NCI-H82 treated with DMSO at 0.1 percent for 48 hours (cell line): ENCODE measurements around the gene CAMSAP3.
A peak's percentile ranks its signal among the peaks of the same experiment; 100 is the strongest.

Experiments
- DNase-seq: peaks from one replicate; lab custom pipeline; 2025; ENCODE audit not compliant: unreplicated experiment; lab: John Stamatoyannopoulos, UW

The CAMSAP3 gene

GRCh38 chr19:7646426-7646700 lies 50.7 kb downstream of the CAMSAP3 start:
- no peak for DNase-seq

DNA sequence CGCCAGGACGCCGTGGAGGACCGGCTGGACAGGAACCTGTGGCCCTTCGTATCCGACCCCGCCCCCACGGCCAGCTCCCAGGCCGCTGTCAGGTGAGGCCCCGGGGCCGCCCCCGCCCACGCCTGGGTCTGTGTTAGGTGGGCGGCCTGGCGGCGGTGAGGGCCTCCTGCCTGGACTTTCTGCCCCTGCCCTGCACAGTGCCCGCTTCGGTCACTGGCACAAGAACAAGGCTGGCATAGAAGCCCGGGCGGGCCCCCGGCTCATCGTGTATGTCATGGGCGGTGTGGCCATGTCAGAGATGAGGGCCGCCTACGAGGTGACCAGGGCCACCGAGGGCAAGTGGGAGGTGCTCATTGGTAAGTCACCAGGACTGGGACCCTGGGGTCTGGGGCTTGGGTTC lies 51.5 kb downstream of the CAMSAP3 start:
- no peak for DNase-seq

DNA sequence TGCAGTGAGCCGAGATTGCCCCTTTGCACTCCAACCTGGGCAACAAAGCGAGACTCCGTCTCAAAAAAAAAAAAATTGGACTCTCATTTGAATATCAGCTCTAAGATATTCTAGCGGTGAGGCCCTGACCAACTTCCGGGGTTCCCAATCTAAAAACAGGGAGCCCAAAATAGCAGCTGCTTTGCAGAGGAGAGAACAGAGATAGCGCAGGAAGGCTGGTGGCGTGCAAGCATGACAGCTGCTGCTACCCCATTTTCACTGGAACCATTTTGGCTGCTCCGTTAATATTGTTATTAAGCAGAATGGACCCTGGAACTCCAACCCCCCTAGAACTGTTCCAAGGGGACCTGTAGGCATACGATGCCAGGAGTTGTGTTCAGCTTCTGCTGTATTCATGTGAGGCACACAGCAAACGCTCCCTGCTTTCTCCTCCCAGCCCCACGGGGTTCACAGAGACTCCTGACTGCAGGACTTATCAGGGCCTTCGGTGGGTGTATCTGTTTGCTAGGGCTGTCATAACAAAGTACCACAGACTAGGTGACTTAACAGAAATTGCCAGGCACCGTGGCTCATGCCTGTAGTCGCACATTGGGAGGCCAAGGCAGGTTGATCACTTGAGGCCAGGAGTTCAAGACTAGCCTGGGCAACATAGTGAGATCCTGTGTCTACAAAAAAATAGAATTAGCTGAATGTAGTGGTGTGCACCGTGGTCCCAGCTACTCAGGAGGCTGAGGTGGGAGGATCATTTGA lies 52.8 kb downstream of the CAMSAP3 start:
- DNase-seq = no peak

DNA sequence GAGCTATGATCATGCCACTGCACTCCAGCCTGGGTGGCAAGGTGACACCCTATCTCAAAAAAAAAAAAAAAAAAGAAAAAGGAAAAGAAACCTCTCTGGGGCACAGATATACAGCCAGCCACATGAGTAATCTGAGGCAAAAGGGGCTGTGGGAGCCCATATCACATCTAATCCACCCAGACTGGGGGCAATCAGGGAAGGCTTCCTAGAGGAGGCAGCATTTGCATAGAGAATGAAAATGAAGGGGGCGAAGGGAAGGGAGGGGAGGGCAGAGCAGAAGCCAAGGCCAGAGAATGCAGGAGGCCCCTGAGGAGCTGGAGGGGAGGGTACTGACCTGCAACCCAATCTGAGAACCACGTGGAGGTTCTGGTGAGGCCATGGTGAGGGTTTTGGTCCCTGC lies 54.5 kb downstream of the CAMSAP3 start:
- DNase-seq = no peak

GRCh38 chr19:7652061-7652641 lies 56.5 kb downstream of the CAMSAP3 start:
- DNase-seq = peak; percentile 58

DNA sequence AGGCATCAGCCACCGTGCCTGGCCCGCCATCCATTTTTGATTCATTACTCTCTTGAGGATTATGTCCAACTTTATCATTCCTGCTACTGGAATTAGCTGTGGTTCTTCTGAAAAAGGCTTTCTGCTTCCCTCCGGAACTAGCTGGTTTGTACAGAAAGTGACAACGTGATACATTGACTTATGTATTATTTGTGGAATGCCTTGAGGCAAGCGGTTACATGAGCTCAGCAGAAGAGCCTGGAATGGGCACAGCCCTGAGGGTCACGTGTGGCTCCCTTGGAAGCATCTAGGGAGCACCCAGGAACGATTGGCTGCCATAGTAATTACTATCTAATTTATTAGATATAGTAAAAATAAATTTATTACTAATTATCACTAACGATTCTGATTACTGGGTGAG lies 58.7 kb downstream of the CAMSAP3 start:
- no peak for DNase-seq

- no peak for DNase-seq
Observed at GRCh38 chr19:7655581-7655980, 59.9 kb downstream of the CAMSAP3 start.

GRCh38 chr19:7657131-7657751 lies 61.6 kb downstream of the CAMSAP3 start:
- DNase-seq = no peak

DNA sequence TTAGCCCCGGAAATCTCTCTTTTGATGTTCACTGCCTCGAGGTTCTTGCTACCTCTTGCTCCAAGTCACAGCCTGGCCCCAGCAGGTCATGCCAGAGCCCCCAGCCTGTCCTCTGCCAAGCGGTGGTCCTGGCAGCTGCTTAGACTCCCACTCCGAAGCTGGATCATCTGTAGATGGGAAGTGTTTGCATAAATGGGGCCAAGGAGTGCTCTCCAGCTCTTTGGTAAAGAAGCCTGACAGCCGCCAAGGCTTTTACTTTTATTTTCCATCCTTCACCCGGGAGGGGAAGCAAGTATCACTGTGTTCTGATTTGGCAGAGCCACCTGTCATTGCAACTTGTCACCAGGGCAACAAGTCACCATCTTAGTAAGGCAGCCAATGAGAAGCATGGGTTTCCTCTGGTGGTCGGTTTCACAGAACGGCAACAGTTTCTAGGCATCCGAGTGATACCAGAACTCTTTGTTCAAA lies 62.6 kb downstream of the CAMSAP3 start:
- no peak for DNase-seq

- DNase-seq = no peak
Observed at GRCh38 chr19:7661744-7662538, 66.3 kb downstream of the CAMSAP3 start.

GRCh38 chr19:7662657-7663056 lies 67.0 kb downstream of the CAMSAP3 start:
- no peak for DNase-seq

- DNase-seq = no peak
Observed at GRCh38 chr19:7663706-7664105, 68.0 kb downstream of the CAMSAP3 start.

DNA sequence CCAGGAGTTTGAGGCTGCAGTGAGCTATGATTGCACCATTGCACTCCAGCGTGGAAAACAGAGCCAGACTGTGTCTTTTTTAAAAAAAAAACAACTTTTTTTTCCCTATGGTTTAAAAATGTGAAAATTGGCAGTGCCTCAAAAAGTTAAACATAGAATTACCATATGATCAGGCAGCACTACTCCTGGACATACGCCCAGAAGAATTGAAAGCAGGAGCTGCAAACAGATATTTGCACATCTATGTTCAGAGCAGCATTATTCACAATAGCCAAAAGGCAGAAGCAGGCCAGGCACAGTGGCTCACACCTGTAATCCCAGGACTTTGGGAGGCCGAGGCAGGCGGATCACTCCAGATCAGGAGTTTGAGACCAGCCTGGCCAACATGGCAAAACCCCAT lies 69.4 kb downstream of the CAMSAP3 start:
- DNase-seq = no peak
